GM12865 (cell line): Measurements from ENCODE around the gene LYL1.
A peak's percentile ranks its signal among the peaks of the same experiment; 100 is the strongest.

ENCODE experiments used
- DNase-seq: peaks from one replicate; pipeline ENCODE4 v3.0.0; 2010; ENCODE audit warnings: low read depth
- H3K4me3 ChIP-seq: 2 replicates; pipeline ENCODE4 v1.5.1; 2011; ENCODE audit warnings: mild to moderate bottlenecking, low read depth, low read length, control low read depth
- TF ChIP-seq, protein P1 (sequence below): IDR thresholded peaks from 2 replicates; pipeline ENCODE4 v1.5.1; 2011; ENCODE audit warnings: low read length, control low read depth, low read depth, inconsistent platforms; ENCODE audit not compliant: insufficient read depth; ENCODE audit errors: missing control alignments

The LYL1 gene

DNA sequence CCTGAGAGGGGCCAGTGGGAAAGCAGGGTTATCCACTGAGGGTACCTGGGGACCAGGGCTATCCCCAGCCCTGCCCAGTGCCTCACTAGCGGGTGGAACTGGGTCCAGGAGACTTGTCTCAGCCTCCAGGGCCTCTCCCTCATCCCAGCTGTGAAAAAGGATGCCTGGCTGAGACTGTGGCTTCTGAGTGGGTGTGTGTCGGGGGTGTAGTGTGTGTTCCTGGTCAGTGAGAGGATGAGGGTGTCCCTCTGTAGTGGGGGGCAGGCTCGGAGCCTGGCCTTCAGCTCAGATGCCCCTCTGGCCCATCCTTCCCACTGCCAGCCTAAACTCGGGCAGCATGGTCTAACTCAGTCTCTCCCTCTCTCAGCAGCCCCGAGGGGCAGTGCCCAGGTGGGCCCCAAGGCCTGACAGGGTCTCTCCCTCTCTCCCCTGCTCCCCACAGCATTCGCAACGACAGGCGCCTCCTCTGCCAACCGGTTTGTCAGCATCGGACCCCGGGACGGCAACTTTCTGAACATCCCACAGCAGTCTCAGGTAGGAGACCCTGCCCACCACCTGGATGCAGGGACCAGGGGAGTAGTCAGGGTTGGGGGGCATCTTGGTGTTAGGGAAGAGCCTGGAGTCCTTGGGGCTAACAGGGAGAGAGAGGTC lies 12.7 kb downstream of the LYL1 start:
- no peak for DNase-seq
- no peak overlapping the region for H3K4me3 ChIP-seq
- TF ChIP-seq, protein P1, sequence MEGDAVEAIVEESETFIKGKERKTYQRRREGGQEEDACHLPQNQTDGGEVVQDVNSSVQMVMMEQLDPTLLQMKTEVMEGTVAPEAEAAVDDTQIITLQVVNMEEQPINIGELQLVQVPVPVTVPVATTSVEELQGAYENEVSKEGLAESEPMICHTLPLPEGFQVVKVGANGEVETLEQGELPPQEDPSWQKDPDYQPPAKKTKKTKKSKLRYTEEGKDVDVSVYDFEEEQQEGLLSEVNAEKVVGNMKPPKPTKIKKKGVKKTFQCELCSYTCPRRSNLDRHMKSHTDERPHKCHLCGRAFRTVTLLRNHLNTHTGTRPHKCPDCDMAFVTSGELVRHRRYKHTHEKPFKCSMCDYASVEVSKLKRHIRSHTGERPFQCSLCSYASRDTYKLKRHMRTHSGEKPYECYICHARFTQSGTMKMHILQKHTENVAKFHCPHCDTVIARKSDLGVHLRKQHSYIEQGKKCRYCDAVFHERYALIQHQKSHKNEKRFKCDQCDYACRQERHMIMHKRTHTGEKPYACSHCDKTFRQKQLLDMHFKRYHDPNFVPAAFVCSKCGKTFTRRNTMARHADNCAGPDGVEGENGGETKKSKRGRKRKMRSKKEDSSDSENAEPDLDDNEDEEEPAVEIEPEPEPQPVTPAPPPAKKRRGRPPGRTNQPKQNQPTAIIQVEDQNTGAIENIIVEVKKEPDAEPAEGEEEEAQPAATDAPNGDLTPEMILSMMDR = no peak

DNA sequence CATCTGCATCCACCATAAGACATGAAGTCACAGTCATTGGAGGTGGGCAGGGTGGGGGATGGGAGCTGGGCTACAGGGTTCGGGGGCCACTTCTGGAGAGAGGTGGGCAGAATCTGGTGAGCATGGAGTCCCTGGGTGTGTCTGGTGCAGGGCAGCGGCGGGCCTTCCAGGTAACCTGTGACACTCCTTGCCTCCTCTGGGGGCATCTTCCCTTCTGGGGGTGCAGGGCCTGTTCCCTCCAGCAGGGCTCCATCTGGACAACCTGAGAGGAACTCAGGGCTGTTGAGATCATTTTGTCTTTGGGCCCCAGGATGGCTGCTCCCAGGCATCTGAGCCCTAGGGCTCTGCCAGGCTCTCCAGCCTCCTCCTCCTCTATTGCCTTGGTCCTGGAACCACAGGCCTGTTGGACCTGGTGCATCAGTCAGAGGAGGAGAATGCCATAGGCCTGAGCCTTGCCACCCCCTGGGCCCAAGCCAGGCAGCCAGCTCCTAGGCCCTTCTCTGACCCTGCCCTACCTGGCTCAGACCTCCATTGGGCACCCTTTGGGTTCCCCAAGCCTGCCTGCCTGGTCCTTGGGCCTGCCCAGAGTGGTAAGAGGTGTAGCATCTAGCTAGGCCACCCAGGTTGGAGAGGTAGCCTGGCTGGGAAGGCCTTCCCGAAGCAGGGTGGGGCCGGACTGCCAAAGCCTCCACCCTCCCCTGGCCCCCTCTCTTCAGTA lies 13.4 kb downstream of the LYL1 start:
- H3K4me3 ChIP-seq = no peak overlapping the region
- DNase-seq = peak; percentile 35
- TF ChIP-seq, protein P1 = peak; percentile 67

DNA sequence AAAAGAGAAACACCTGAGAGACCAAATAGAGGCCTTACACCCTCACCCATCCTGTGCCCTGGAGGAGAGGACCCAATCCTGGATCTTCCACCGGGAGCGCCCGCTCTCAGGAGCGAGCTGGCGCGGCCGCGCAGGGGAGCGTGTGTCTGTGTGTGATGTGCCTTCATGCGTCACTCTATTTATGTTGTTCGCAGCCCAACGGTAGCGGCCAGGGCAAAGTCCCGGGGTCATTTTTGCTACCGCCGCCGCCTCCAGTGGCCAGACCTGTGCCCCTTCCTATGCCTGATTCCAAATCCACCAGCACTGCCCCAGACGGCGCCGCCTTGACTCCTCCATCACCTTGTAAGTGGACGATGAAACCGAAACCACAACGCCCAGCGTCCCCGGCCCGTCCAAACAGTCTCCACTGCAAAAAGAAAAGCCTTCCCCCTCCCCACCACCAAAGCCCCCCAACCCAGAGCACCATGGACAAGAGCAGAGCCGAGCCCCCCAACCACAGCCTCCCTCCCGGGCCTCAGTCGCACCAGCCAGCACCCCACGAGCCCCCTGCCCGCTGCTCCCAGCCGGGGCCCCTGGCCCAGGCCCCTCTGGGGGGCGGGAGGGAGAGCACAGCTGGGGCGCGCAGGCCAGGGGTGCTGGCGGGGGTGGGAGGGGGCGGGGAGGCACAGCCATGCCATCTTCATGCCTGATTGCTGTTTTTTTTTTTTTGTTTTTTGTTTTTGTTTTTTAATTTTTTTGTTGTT lies 14.7 kb downstream of the LYL1 start:
- no peak overlapping the region for H3K4me3 ChIP-seq
- TF ChIP-seq, protein P1 = no peak
- DNase-seq = no peak

DNA sequence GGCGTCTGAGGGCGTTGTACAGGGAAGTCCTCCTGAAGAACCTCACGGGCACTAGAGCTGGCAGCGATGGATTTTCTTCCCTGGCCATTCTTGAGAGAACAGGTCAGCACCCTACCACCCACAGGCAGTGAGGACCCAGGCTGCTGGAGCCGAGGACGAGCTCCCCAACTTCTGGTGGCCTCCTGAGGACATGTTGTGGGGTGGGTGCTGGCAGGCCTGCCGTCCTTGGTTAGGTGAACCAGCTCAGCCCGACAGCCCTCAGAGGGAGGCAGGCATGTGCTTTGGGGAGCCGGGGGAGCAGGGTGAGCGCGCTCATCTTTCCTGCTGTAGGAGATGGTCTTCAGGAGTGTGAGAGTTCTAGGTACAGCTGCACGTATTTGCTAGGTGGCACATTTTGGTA lies 15.4 kb downstream of the LYL1 start:
- TF ChIP-seq, protein P1 = no peak
- DNase-seq = no peak
- H3K4me3 ChIP-seq = no peak overlapping the region

DNA sequence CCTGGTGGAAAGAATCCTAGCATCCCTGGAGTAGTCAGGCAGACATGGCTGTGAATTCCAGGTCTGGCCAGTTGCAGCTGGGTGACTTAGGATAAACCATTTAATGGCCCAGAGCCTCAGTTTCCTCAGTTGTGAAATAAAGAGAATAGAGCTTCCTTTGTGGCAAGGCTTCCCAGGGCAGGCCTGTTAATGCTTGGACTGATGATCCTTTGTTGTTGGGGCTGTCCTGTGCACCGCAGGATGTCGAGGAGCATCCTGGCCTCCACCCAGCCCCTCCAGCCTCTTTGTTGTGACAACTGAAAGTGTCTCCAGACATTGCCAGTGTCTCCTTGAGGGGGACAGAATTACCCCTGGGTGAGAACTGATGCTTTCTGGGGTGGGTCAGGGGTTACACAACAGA lies 16.3 kb downstream of the LYL1 start:
- H3K4me3 ChIP-seq = no peak overlapping the region
- no peak for DNase-seq
- TF ChIP-seq, protein P1 = no peak

DNA sequence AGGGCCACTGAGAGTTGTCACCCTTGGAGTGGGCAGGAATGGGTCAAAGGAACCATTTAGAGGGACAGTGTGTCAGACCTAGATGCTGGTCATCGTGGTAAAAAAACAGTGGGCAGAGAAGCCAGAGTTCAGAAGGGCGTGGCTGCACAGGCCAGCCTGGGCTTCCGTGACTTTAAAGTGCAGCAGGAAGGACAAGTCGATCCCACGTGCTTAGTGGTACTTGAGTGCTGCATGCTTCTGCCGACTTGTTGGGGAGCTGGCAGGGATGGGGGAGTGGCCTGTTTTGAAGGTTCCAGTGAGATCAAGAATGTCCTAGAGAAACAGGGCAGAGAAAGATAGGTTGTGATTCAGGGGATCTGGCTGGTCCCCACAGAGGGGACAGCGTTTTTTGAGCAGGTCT lies 17.0 kb downstream of the LYL1 start:
- TF ChIP-seq, protein P1 = no peak
- no peak for DNase-seq
- H3K4me3 ChIP-seq = no peak overlapping the region
